Activated CD8-positive, alpha-beta T cell treated with anti-CD3 and anti-CD28 coated beads, Interleukin-2, amount 10 ng/mL, durations not matched to agents 7 days and 5 days (primary cell): ENCODE measurements around the gene CYP4F22. TPM values are rescaled to one million over a fixed set of nuclear protein-coding genes. Genes with fewer than 3 reads are reported as not detected.

Experiments used
- ATAC-seq: fragments of 150-1000 bp; cut with Tn5 transposase; one replicate; pipeline ENCODE4 v1.10.0; 2021; ENCODE audit warnings: moderate library complexity
- CTCF ChIA-PET: fragments of 350-600 bp; sonication (Branson Sonifier 250); formaldehyde crosslinking; loops from one replicate; lab custom pipeline; 2021; ENCODE audit warnings: antibody characterized with exemption; lab: Charles Lee
- POLR2A ChIA-PET: fragments of 350-600 bp; sonication (Branson Sonifier 250); formaldehyde crosslinking; loops from one replicate; lab custom pipeline; 2021; ENCODE audit warnings: antibody characterized with exemption; lab: Charles Lee
- DNase-seq: peaks from one replicate; pipeline ENCODE4 v3.0.0-alpha.2; 2020
- H3K27ac Mint-ChIP-seq: one replicate; pipeline ENCODE4 v1.8.0; 2021; ENCODE audit warnings: mild to moderate bottlenecking, mixed read lengths
- H3K27me3 Mint-ChIP-seq: one replicate; pipeline ENCODE4 v1.8.0; 2021; ENCODE audit warnings: low read depth, mixed read lengths
- H3K36me3 Mint-ChIP-seq: one replicate; pipeline ENCODE4 v1.8.0; 2021; ENCODE audit warnings: low read depth, mixed read lengths
- H3K4me1 Mint-ChIP-seq: one replicate; pipeline ENCODE4 v1.8.0; 2021; ENCODE audit warnings: low read depth, mixed read lengths
- H3K4me3 Mint-ChIP-seq: one replicate; pipeline ENCODE4 v1.8.0; 2021; ENCODE audit warnings: mild to moderate bottlenecking, mixed read lengths
- H3K9me3 Mint-ChIP-seq: one replicate; pipeline ENCODE4 v1.8.0; 2022; ENCODE audit warnings: mixed read lengths; ENCODE audit not compliant: insufficient read depth
- total RNA-seq, 2 experiments: library from RNA; stranded (reverse); gene quantifications; one replicate each; pipeline ENCODE4 v1.2.3, GENCODE V29; 2021

CYP4F22 gene
- total RNA-seq, 2 experiments from 2014 or later = 5.8 to 6.2 TPM

GRCh38 chr19:15540435-15540834 lies 32.1 kb downstream of the CYP4F22 start:
- ChIA-PET CTCF (no interaction called here), POLR2A (no interaction called here)
- no peaks in the 10 kb centered on the region for H3K9me3 Mint-ChIP-seq
- no peak for DNase-seq
- H3K36me3 Mint-ChIP-seq = peaks cover 11% of the 10 kb centered on the region
- H3K4me3 Mint-ChIP-seq = no peak overlapping the region
- no peaks in the 10 kb centered on the region for H3K4me1 Mint-ChIP-seq
- no peak overlapping the region for H3K27ac Mint-ChIP-seq
- H3K27me3 Mint-ChIP-seq = no peaks in the 10 kb centered on the region
- no peak for ATAC-seq

GRCh38 chr19:15544283-15544682 lies 36.0 kb downstream of the CYP4F22 start:
- Mint-ChIP-seq H3K36me3 (no peaks in the 10 kb centered on the region), H3K27ac (no peak overlapping the region), H3K27me3 (no peaks in the 10 kb centered on the region), H3K4me1 (no peaks in the 10 kb centered on the region), H3K9me3 (no peaks in the 10 kb centered on the region), H3K4me3 (no peak overlapping the region)
- DNase-seq (no peak), ATAC-seq (no peak)
- ChIA-PET CTCF (interaction anchor here (1.3 to 2.7 kb wide), 3 partner anchors 11 to 125 kb away, joined by 3 to 10 read pairs (median 6); partner anchors contain the start of gene AKAP8L), POLR2A (interaction anchor here (0.8 kb wide), 1 partner anchor 84 kb away, joined by 4 read pairs; no protein-coding TSS in a partner anchor)

- CTCF ChIA-PET = interaction anchor here (1.3 to 2.7 kb wide), 3 partner anchors 11 to 126 kb away, joined by 3 to 10 read pairs (median 6); partner anchors contain the start of gene AKAP8L
- no peak for DNase-seq
- Mint-ChIP-seq H3K27ac (no peak overlapping the region), H3K4me3 (no peak overlapping the region), H3K4me1 (peaks cover 2% of the 10 kb centered on the region), H3K36me3 (no peaks in the 10 kb centered on the region), H3K27me3 (no peaks in the 10 kb centered on the region), H3K9me3 (no peaks in the 10 kb centered on the region)
- ATAC-seq = no peak
- POLR2A ChIA-PET = interaction anchor here (0.8 kb wide), 1 partner anchor 85 kb away, joined by 4 read pairs; no protein-coding TSS in a partner anchor
Measured at GRCh38 chr19:15544970-15545369, 36.6 kb downstream of the CYP4F22 start.

GRCh38 chr19:15548648-15549047 lies 40.3 kb downstream of the CYP4F22 start:
- H3K9me3 Mint-ChIP-seq = no peaks in the 10 kb centered on the region

GRCh38 chr19:15549581-15549980 lies 41.3 kb downstream of the CYP4F22 start:
- H3K36me3 Mint-ChIP-seq = no peaks in the 10 kb centered on the region
- CTCF ChIA-PET = interaction anchor here (1.1 to 1.4 kb wide), 2 partner anchors 95 to 131 kb away, joined by 3 to 7 read pairs; partner anchors contain the start of gene AKAP8L
- no peaks in the 10 kb centered on the region for H3K9me3 Mint-ChIP-seq
- no peak overlapping the region for H3K27ac Mint-ChIP-seq
- no peak for ATAC-seq
- no peak for DNase-seq
- peaks cover 2% of the 10 kb centered on the region for H3K27me3 Mint-ChIP-seq
- no peak overlapping the region for H3K4me3 Mint-ChIP-seq
- peaks cover 18% of the 10 kb centered on the region for H3K4me1 Mint-ChIP-seq
- POLR2A ChIA-PET = interaction anchor here (3.7 kb wide), 1 partner anchor 131 kb away, joined by 18 read pairs; the partner anchor contains the start of gene AKAP8L

More at GRCh38 chr19:15548648-15549047, 40.3 kb downstream of the CYP4F22 start:
- Mint-ChIP-seq H3K4me1 (peaks cover 14% of the 10 kb centered on the region), H3K27ac (no peak overlapping the region), H3K4me3 (no peak overlapping the region), H3K27me3 (no peaks in the 10 kb centered on the region), H3K36me3 (no peaks in the 10 kb centered on the region)
- ChIA-PET CTCF (no interaction called here), POLR2A (interaction anchor here (1.3 kb wide), 1 partner anchor 34 kb away, joined by 5 read pairs; no protein-coding TSS in a partner anchor)
- DNase-seq (no peak), ATAC-seq (no peak)

GRCh38 chr19:15550273-15550672 lies 41.9 kb downstream of the CYP4F22 start:
- peaks cover 2% of the 10 kb centered on the region for H3K27me3 Mint-ChIP-seq
- ATAC-seq (no peak), DNase-seq (no peak)
- no peaks in the 10 kb centered on the region for H3K9me3 Mint-ChIP-seq
- POLR2A ChIA-PET = interaction anchor here (2.2 to 3.7 kb wide), 2 partner anchors 87 to 131 kb away, joined by 12 to 18 read pairs; partner anchors contain the start of genes AKAP8L and RASAL3
- no peaks in the 10 kb centered on the region for H3K36me3 Mint-ChIP-seq
- H3K4me3 Mint-ChIP-seq = no peak overlapping the region
- no peak overlapping the region for H3K27ac Mint-ChIP-seq
- CTCF ChIA-PET = interaction anchor here (1.1 to 1.5 kb wide), 4 partner anchors 85 to 171 kb away, joined by 3 to 7 read pairs (median 5); partner anchors contain the start of genes AKAP8 and AKAP8L
- H3K4me1 Mint-ChIP-seq = peaks cover 24% of the 10 kb centered on the region

- no peak for DNase-seq
- Mint-ChIP-seq H3K9me3 (no peaks in the 10 kb centered on the region), H3K36me3 (no peaks in the 10 kb centered on the region), H3K27me3 (peaks cover 2% of the 10 kb centered on the region), H3K4me1 (peaks cover 31% of the 10 kb centered on the region), H3K4me3 (peak overlapping the region; percentile 67), H3K27ac (peak overlapping the region; percentile 84)
- no peak for ATAC-seq
- ChIA-PET CTCF (interaction anchor here (0.9 to 7.1 kb wide), 8 partner anchors 8 to 172 kb away, joined by 3 to 259 read pairs (median 6); partner anchors contain the start of genes AKAP8 and AKAP8L), POLR2A (interaction anchor here (0.6 to 3.7 kb wide), 8 partner anchors 25 to 217 kb away, joined by 3 to 18 read pairs (median 4); partner anchors contain the start of genes AKAP8L and RASAL3)
Measured at GRCh38 chr19:15550929-15551292, 42.6 kb downstream of the CYP4F22 start.

GRCh38 chr19:15551293-15552004 lies 43.1 kb downstream of the CYP4F22 start:
- ATAC-seq (peak; percentile 58), DNase-seq (peak; percentile 74)
- H3K27me3 Mint-ChIP-seq = peaks cover 2% of the 10 kb centered on the region
- ChIA-PET CTCF (interaction anchor here (0.9 to 7.1 kb wide), 8 partner anchors 9 to 172 kb away, joined by 3 to 259 read pairs (median 6); partner anchors contain the start of genes AKAP8 and AKAP8L), POLR2A (interaction anchor here (0.6 to 3.7 kb wide), 11 partner anchors 15 to 222 kb away, joined by 3 to 18 read pairs (median 4); partner anchors contain the start of genes AKAP8L and RASAL3)
- H3K9me3 Mint-ChIP-seq = no peaks in the 10 kb centered on the region
- no peaks in the 10 kb centered on the region for H3K36me3 Mint-ChIP-seq
- H3K4me1 Mint-ChIP-seq = peaks cover 35% of the 10 kb centered on the region
- peak overlapping the region; percentile 67 for H3K4me3 Mint-ChIP-seq
- peak overlapping the region; percentile 84 for H3K27ac Mint-ChIP-seq

- Mint-ChIP-seq H3K27me3 (peaks cover 9% of the 10 kb centered on the region), H3K4me1 (peaks cover 39% of the 10 kb centered on the region), H3K27ac (peak overlapping the region; percentile 45), H3K4me3 (peak overlapping the region; percentile 86), H3K36me3 (no peaks in the 10 kb centered on the region), H3K9me3 (no peaks in the 10 kb centered on the region)
- DNase-seq (no peak), ATAC-seq (no peak)
- POLR2A ChIA-PET = interaction anchor here (1.3 to 2.9 kb wide), 5 partner anchors 40 to 176 kb away, joined by 4 to 16 read pairs (median 6); partner anchors contain the start of genes AKAP8, AKAP8L and RASAL3
- CTCF ChIA-PET = interaction anchor here (0.7 to 7.1 kb wide), 20 partner anchors 29 to 471 kb away, joined by 3 to 259 read pairs (median 6); partner anchors contain the start of genes AKAP8, AKAP8L and RASAL3
Measured at GRCh38 chr19:15555021-15555420, 46.7 kb downstream of the CYP4F22 start.

GRCh38 chr19:15555759-15556633 lies 47.7 kb downstream of the CYP4F22 start:
- ChIA-PET POLR2A (interaction anchor here (1.0 to 2.9 kb wide), 6 partner anchors 41 to 177 kb away, joined by 4 to 16 read pairs (median 6); partner anchors contain the start of genes AKAP8, AKAP8L and RASAL3), CTCF (interaction anchor here (0.6 to 7.1 kb wide), 43 partner anchors 9 to 472 kb away, joined by 3 to 259 read pairs (median 4); partner anchors contain the start of genes AKAP8, AKAP8L, PGLYRP2 and RASAL3)
- Mint-ChIP-seq H3K36me3 (no peaks in the 10 kb centered on the region), H3K27me3 (peaks cover 9% of the 10 kb centered on the region), H3K4me3 (peak overlapping the region; percentile 86), H3K9me3 (no peaks in the 10 kb centered on the region), H3K27ac (peak overlapping the region; percentile 82), H3K4me1 (peaks cover 29% of the 10 kb centered on the region)
- DNase-seq (peak; percentile 98), ATAC-seq (peak; percentile 86)
